ENCODE results near the gene SORCS2.

SORCS2 gene

GRCh38 chr4:7790023-7790422 is 597.7 kb downstream of the SORCS2 start:
- in situ Hi-C loops (cut with MboI; ENCODE audit: low sequenced_read_pairs) = no loop called here

GRCh38 chr4:7790999-7791398 is 598.7 kb downstream of the SORCS2 start:
- in situ Hi-C loops (cut with MboI; ENCODE audit: low sequenced_read_pairs) = no loop called here
